ENCODE results near the gene PACSIN1. TPM values are rescaled to one million over a fixed set of nuclear protein-coding genes. Genes with fewer than 3 reads are reported as not detected.
A peak's percentile ranks its signal among the peaks of the same experiment; 100 is the strongest.

PACSIN1 gene
- total and polyA plus RNA-seq, 10 of the 15 experiments (the other 5 are each of a cell fraction or from before 2014, with no cell fraction given) = 0.50 to 9.4 (median 2.8) TPM

DNA sequence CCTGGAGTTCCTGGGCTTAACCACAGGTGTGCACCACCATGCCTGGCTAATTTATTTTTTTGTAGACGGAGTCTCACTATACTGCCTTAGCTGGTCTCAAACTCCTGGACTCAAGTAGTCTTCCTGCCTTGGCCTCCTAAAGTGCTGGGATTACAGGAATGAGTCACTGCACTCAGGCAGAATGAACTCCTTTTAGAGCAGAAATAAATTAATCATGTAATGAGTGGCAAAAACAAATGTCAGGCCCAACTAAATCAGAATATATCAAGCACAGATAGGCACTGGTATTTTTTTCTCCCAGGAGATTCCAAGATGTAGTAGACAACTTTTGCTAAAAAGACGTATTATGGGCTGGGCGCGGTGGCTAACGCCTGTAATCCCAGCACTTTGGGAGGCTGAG, 42.6 kb upstream of the PACSIN1 start:
- Histone ChIP-seq H4K20me1 (ENCODE audit: control insufficient read depth, insufficient read depth) (no peaks in the 10 kb centered on the region), H3K79me2 (ENCODE audit: control insufficient read depth, insufficient read depth, low read length) (peaks cover 46% of the 10 kb centered on the region), H3K9me3 (replicated peaks; ENCODE audit: control insufficient read depth, insufficient read depth, low read length) (no peaks in the 10 kb centered on the region), H3K4me1 (ENCODE audit: control insufficient read depth, insufficient read depth, low read length) (peaks cover 6% of the 10 kb centered on the region; the same call in 1 of the 2 replicates), H3K36me3 (ENCODE audit: control insufficient read depth in 2 of 2, insufficient read depth in 2 of 2, low read length in 1 of 2) (peaks cover 9 to 29% of the 10 kb centered on the region in 2 experiments), H3K9ac (ENCODE audit: control insufficient read depth, insufficient read depth, low read length) (no peak overlapping the region), H3K4me2 (ENCODE audit: control insufficient read depth, insufficient read depth) (peak overlapping the region; percentile 54), H2AFZ (ENCODE audit: control insufficient read depth, low read depth, low read length) (no peak overlapping the region), H3K27ac (ENCODE audit: control insufficient read depth, insufficient read depth) (no peak overlapping the region), H3K27me3 (replicated peaks in 1 of 2; ENCODE audit: control insufficient read depth in 2 of 2, insufficient read depth in 2 of 2, low read length in 1 of 2) (no peaks in the 10 kb centered on the region), H3K4me3 (peak overlapping the region; percentile 33; the same call in 1 of the 2 replicates)
- WGBS (ENCODE audit: insufficient coverage, insufficient replicate concordance, low lambda C conversion rate, missing lambda C conversion rate) = 98% methylated on average over 5 of the region's 5 CpGs
- no TSS peak for BruUV-seq (replicated peaks)
- SMC1A ChIA-PET (ENCODE audit: uncharacterized antibody, unreplicated experiment) = interaction anchor here (2.0 to 4.6 kb wide), 3 partner anchors 8 to 174 kb away, joined by 6 to 39 read pairs (median 22); partner anchors contain the start of gene SMIM29
- FAIRE-seq (no peak), ATAC-seq (no peak), DNase-seq (ENCODE audit: low read depth, low spot score) (no peak)
- intact Hi-C loops (cut with micrococcal nuclease; ENCODE audit: unreplicated experiment) (no loop called here), in situ Hi-C loops (cut with MboI) (no loop called here)
- POLR2A ChIA-PET = interaction anchor here (0.7 to 2.7 kb wide), 5 partner anchors 28 to 228 kb away, joined by 3 to 15 read pairs (median 4); no protein-coding TSS in a partner anchor
- CTCF ChIA-PET = interaction anchor here (0.6 to 3.4 kb wide), 4 partner anchors 8 to 227 kb away, joined by 3 to 35 read pairs (median 4); no protein-coding TSS in a partner anchor
- RAD21 ChIA-PET (ENCODE audit: unreplicated experiment) = interaction anchor here (1.1 to 1.6 kb wide), 2 partner anchors 8 to 174 kb away, joined by 3 to 7 read pairs; partner anchors contain the start of gene SMIM29
- TF ChIP-seq PBX3 (IDR thresholded peaks at IDR 0.05; ENCODE audit: insufficient replicate concordance, low read depth, low read length) (no peak), ATF7 (IDR thresholded peaks at IDR 0.05; ENCODE audit: low read depth) (no peak), ASH2L (IDR thresholded peaks at IDR 0.05; ENCODE audit: borderline replicate concordance, low read depth) (no peak), BMI1 (IDR thresholded peaks at IDR 0.05; ENCODE audit: borderline replicate concordance) (no peak), MYB (IDR thresholded peaks at IDR 0.05; ENCODE audit: borderline replicate concordance, low read depth, low read length) (no peak)
- TF ChIP-seq, protein P1, sequence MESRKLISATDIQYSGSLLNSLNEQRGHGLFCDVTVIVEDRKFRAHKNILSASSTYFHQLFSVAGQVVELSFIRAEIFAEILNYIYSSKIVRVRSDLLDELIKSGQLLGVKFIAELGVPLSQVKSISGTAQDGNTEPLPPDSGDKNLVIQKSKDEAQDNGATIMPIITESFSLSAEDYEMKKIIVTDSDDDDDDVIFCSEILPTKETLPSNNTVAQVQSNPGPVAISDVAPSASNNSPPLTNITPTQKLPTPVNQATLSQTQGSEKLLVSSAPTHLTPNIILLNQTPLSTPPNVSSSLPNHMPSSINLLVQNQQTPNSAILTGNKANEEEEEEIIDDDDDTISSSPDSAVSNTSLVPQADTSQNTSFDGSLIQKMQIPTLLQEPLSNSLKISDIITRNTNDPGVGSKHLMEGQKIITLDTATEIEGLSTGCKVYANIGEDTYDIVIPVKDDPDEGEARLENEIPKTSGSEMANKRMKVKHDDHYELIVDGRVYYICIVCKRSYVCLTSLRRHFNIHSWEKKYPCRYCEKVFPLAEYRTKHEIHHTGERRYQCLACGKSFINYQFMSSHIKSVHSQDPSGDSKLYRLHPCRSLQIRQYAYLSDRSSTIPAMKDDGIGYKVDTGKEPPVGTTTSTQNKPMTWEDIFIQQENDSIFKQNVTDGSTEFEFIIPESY (IDR thresholded peaks at IDR 0.05) = no peak
- TF ChIP-seq, protein P2, sequence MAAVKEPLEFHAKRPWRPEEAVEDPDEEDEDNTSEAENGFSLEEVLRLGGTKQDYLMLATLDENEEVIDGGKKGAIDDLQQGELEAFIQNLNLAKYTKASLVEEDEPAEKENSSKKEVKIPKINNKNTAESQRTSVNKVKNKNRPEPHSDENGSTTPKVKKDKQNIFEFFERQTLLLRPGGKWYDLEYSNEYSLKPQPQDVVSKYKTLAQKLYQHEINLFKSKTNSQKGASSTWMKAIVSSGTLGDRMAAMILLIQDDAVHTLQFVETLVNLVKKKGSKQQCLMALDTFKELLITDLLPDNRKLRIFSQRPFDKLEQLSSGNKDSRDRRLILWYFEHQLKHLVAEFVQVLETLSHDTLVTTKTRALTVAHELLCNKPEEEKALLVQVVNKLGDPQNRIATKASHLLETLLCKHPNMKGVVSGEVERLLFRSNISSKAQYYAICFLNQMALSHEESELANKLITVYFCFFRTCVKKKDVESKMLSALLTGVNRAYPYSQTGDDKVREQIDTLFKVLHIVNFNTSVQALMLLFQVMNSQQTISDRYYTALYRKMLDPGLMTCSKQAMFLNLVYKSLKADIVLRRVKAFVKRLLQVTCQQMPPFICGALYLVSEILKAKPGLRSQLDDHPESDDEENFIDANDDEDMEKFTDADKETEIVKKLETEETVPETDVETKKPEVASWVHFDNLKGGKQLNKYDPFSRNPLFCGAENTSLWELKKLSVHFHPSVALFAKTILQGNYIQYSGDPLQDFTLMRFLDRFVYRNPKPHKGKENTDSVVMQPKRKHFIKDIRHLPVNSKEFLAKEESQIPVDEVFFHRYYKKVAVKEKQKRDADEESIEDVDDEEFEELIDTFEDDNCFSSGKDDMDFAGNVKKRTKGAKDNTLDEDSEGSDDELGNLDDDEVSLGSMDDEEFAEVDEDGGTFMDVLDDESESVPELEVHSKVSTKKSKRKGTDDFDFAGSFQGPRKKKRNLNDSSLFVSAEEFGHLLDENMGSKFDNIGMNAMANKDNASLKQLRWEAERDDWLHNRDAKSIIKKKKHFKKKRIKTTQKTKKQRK (IDR thresholded peaks at IDR 0.05; ENCODE audit: low read depth, low read length) = no peak

All from GM12878 (cell line).